DMS53 (cell line): ENCODE measurements around the gene CCNF.

Source experiments
- DNase-seq: peaks from one replicate; lab custom pipeline; 2025; lab: John Stamatoyannopoulos, UW

The CCNF gene

GRCh38 chr16:2457267-2457666 lies 28.0 kb downstream of the CCNF start:
- DNase-seq = no peak

GRCh38 chr16:2457946-2458345 lies 28.7 kb downstream of the CCNF start:
- no peak for DNase-seq

- DNase-seq = peak; percentile 53
Observed at GRCh38 chr16:2458887-2459646, 29.8 kb downstream of the CCNF start.

- DNase-seq = peak; percentile 97
Observed at GRCh38 chr16:2459647-2460390, 30.6 kb downstream of the CCNF start, which contains the start of gene TEDC2. Gene TEDC2, plus strand, starts transcription at chr16:2460109. Its CDS starts 36 bp downstream, at chr16:2460145.

GRCh38 chr16:2460391-2460713 lies 31.1 kb downstream of the CCNF start:
- no peak for DNase-seq

GRCh38 chr16:2460916-2461315 lies 31.7 kb downstream of the CCNF start:
- DNase-seq = no peak

- no peak for DNase-seq
Observed at GRCh38 chr16:2462031-2462866, 33.0 kb downstream of the CCNF start.

- DNase-seq = no peak
Observed at GRCh38 chr16:2464333-2464732, 35.1 kb downstream of the CCNF start.

GRCh38 chr16:2465653-2466415 lies 36.6 kb downstream of the CCNF start:
- DNase-seq = peak; percentile 42

- DNase-seq = no peak
Observed at GRCh38 chr16:2466667-2467527, 37.6 kb downstream of the CCNF start.

- peak; percentile 87 for DNase-seq
Observed at GRCh38 chr16:2467528-2468232, 38.4 kb downstream of the CCNF start.

- peak; percentile 63 for DNase-seq
Observed at GRCh38 chr16:2468233-2468724, 39.0 kb downstream of the CCNF start.

- DNase-seq = peak; percentile 62
Observed at GRCh38 chr16:2468725-2469398, 39.6 kb downstream of the CCNF start.

GRCh38 chr16:2469399-2470233 lies 40.4 kb downstream of the CCNF start:
- DNase-seq = peak; percentile 40

GRCh38 chr16:2470234-2470601 lies 41.0 kb downstream of the CCNF start:
- no peak for DNase-seq

- peak; percentile 47 for DNase-seq
Observed at GRCh38 chr16:2470603-2471015, 41.4 kb downstream of the CCNF start.

GRCh38 chr16:2471016-2471652 lies 41.9 kb downstream of the CCNF start, which contains the start of gene NTN3:
Gene NTN3, plus strand, starts transcription at chr16:2471297. Its CDS starts 405 bp downstream, at chr16:2471702.
- DNase-seq = peak; percentile 57
